ENCODE data around the gene CIB4. TPM values are rescaled to one million over a fixed set of nuclear protein-coding genes. Genes with fewer than 3 reads are reported as not detected.

The CIB4 gene
- polyA plus RNA-seq, 3 donors: 0.29 to 0.89 (median 0.33) TPM

DNA sequence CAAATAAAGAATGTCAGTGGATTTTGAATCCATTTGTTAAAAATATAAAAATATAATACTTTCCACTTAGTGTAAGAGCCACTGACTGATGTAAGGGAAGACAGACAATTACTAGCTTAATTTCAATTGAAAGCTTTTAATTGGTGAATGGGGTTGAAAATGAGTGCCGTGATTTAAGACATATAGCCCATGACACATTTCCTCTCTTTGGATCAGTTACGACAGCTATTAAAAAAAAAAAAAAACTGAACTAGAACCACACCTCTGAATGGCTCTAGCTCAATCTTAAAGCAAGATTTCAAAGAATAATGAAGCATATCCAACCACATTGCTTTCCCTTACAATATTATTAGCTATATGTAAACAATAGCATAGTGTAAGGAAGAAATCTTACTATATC, 44.0 kb downstream of the CIB4 start:
- no peak for DNase-seq (ENCODE audit: extremely low read depth in 1 of 11, low read depth in 9 of 11, low spot score in 4 of 11)

DNA sequence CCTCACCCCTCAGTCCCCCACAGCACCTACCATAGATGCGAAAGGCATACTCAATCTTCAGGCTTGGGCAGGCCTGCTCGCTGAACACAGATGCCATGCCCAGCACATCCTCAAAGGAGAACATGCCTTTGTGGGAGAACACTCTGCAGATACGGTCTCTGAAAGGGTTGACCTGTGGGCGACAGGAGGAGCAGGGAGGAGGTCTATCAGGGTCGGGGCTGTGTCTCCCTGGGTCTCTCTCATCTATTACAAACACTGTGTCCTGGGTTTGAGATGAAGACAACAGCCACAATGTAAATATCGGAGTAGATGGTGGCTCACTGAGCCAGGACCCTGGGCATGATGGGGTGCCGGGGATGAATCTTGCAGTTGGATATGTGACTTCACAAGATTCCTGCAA, 46.0 kb downstream of the CIB4 start:
- no peak for DNase-seq (ENCODE audit: extremely low read depth in 1 of 11, low read depth in 9 of 11, low spot score in 4 of 11)

- no peak for DNase-seq (ENCODE audit: extremely low read depth in 1 of 11, low read depth in 9 of 11, low spot score in 4 of 11)
Observed at GRCh38 chr2:26591619-26592505, 49.3 kb downstream of the CIB4 start.

DNA sequence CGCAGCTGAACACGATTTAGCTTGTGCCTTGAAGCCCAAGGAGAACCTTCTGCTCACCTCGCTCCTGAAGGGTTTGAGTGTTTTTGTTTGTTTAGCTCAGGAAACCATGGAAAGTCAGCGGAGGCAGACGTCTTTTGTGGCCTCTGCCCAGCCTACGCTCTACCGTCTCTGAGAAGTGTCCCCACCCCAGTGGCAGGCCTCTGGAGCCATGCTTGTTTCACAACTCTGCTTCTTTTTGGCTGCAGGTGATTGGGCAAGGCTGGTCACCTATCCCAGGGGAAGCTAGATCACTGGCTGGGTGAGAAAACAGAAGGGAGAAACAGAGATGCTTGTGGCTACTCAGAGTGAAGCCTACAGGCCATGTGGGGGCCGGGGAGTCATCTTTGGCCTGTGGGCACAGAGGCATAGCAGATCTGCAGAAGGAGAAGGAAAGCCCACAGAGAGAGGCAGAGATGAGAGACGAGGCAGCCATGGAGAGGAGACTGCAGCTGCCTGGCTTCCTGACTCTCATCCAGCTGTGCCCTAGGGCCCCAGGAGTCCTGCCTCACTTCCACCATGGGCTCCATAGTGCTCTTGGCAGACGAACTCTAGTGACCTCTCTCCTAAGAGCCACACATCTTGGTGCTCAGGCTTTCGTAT, 50.1 kb downstream of the CIB4 start:
- DNase-seq (ENCODE audit: extremely low read depth in 1 of 11, low read depth in 9 of 11, low spot score in 4 of 11): no peak

- DNase-seq (ENCODE audit: extremely low read depth in 1 of 11, low read depth in 9 of 11, low spot score in 4 of 11): no peak
Observed at GRCh38 chr2:26590508-26590907, 50.7 kb downstream of the CIB4 start.

DNA sequence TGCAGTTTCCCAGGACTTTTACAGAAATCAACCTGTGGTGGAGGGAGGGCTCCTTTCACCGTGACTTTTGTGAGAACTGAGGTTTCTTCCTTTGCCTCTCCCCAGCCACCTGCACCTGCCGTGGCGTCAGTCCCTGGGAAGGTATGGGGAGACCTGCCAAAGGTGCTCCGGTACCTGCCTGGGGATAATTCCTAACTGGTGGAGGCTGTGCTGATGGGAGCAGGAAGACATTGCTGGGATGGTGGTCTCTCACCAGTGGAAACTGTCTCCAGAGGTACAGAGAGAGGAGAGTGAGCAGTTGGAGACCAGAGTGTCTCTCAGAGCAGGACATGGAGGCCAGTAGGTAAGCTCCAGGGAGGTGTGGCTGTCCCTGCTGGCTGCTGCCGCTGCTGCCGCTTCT, 52.6 kb downstream of the CIB4 start:
- DNase-seq (ENCODE audit: extremely low read depth in 1 of 11, low read depth in 9 of 11, low spot score in 4 of 11): no peak

- no peak for DNase-seq (ENCODE audit: extremely low read depth in 1 of 11, low read depth in 9 of 11, low spot score in 4 of 11)
Observed at GRCh38 chr2:26587994-26588393, 53.2 kb downstream of the CIB4 start.

DNA sequence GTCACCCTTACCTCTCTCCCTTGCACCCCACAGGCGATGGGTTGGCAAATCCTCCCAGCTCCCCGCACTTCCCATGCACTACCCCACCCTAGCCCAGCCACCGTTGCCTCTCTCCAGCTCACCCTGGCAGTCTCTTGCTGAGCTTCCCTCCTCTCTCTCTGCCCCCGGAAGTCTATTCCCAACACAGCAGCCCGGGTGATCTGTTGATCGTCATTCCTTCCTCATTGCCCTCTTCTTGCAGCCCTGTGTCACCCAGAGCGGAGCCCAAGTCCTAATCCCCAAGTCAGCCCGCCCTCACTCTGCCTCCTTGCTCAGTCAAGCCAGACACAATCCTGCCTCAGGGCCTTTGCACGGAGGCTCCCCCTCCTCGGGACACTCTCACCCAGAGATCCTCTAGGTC, 55.2 kb downstream of the CIB4 start:
- no peak for DNase-seq (ENCODE audit: extremely low read depth in 1 of 11, low read depth in 9 of 11, low spot score in 4 of 11)

DNA sequence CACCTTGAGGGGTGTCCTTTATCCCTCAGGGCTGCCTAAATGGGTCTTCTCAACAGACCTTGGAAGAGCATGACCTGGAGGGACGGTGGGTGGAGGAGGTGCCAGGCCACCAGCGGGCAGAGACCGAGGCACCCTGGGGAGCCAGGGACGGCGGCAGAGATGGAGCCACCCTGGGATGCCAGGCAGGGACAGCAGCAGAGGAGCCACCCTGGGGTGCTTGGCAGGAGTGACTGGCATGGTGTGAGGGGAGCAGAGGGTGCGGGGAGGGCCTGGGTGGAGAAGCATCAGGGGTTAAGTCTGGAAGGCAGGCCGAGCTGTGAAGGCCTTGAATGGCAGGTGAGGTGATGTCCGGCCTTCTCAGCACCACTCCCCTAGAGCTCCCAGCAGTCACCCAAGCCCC, 56.1 kb downstream of the CIB4 start:
- DNase-seq (ENCODE audit: extremely low read depth in 1 of 11, low read depth in 9 of 11, low spot score in 4 of 11): no peak

DNA sequence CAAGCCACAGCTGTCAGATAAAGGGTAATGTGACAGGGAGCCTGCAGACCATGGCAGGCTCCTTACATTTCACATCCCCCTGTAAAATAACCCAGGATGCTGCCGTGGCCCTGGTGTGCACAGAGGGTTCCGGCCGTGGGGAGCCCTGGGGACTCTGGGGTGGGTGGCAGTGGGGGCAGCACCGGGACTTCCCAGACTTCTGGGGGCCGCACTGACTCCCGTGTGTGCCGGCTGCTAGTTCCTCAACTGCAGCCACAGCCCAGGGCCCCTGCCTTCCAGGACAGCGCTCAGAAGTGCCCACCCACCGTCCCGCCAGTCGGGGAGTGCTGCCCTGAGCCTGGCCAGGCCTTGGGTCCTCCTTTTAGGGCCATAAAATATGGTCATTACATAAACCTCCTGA, 56.5 kb downstream of the CIB4 start:
- no peak for DNase-seq (ENCODE audit: extremely low read depth in 1 of 11, low read depth in 9 of 11, low spot score in 4 of 11)

- no peak for DNase-seq (ENCODE audit: extremely low read depth in 1 of 11, low read depth in 9 of 11, low spot score in 4 of 11)
Observed at GRCh38 chr2:26584191-26584590, 57.0 kb downstream of the CIB4 start.

DNA sequence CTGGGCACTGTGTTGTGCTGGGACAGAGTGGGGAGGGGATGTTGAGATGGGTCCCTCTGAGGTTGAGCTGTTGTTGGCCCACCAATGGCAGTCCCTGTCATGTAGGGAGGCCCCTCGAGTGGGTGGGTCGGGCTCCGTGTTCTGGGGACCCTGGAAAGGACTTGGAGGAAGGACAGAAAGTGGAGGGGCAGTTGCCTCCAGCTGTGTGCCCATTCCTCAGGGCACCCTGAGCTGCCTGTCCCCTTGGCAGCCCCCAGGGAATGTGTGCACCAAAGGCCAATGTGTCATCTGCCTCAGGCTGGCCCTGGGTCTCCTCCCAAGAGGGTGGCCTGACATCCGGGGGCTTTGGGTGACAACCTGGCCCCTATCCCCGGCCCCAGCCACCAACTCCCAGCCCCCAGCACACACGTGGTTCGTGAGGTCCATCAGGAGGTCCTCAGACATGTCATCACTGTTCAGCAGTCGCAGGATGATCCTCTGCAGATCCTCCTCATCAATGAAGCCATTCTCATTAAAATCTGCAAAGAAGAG, 57.7 kb downstream of the CIB4 start:
- DNase-seq (ENCODE audit: extremely low read depth in 1 of 11, low read depth in 9 of 11, low spot score in 4 of 11): no peak

DNA sequence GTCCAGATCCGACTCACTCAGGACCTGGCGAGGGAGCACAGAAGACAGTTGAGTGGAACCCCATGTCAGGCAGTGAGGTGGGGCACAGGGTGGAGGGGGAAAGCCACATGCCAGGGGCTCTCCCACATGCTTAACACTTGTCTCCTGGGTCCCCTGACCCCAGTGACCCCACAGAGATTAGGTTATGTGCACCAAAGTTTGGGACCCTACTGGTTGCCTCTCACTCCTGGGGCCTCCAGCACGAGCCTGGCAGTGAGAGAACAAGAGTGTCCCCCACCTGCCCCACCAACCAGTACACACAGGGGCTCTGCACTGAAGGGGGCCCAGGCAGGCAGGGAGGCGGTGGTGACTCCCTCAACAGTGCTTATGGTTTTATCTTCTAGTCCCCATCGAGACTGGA, 58.3 kb downstream of the CIB4 start:
- DNase-seq (ENCODE audit: extremely low read depth in 1 of 11, low read depth in 9 of 11, low spot score in 4 of 11): no peak

DNA sequence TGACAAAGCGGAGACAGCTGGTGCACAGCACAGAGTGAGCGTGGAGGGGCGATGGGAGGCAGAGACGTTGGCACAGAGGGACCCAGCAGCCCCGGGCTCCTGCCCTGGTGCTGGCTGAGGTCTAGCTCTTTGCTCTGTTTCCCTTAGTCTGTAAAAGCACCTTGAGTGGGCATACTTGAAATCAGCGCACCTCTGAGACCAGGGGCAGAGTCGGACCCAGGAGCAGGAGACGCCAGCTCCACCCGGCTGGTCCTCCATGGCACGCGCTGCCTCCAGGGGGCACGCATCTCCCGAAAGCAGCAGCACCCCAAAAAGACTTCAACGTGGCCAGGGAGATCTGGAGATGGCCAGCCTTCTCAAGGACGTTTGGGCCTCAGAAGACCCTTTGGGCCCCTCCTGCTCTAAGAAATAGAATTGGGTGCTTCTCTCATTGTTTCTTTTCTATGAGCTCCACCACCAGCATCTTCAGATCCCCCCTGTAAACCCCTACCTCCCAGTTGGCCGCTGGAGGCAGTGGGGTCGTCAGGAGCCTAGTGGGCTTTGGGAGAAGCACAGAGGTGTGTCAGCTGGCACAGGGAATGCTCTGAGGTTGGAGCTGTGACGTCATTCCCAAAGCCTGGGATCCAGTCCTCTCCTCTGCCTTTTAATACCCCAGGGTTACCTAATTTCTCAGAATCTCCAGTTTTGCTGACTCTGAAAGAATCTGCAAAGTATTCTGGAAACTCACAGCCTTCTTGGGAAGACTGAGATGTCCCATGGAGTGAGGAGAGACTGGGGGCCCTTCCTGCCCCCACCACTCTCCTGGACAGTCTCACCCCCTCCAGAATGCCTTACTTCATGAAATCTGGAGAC, 58.9 kb downstream of the CIB4 start:
- no peak for DNase-seq (ENCODE audit: extremely low read depth in 1 of 11, low read depth in 9 of 11, low spot score in 4 of 11)

- DNase-seq (ENCODE audit: extremely low read depth in 1 of 11, low read depth in 9 of 11, low spot score in 4 of 11): no peak
Observed at GRCh38 chr2:26581266-26581990, 59.7 kb downstream of the CIB4 start.

DNA sequence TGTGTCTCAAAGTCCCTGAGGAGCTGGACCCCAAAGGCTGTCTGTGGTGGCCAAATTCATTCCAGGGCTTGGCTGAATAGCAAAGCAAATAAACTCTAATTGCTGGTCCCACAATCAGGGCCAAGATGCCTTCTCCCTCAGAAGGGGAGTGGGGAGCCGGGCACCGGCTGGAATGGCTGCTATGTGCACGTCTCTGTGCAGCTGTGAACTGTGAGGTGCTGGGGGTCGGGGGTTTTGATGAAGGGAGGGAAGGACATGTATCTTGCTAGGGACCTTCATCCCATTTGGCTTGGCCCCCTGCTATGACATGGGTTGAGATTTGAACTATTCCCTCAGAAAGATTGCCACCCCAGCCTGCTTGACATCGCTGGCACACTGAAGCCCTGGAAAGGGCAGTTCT, 60.4 kb downstream of the CIB4 start:
- no peak for DNase-seq (ENCODE audit: extremely low read depth in 1 of 11, low read depth in 9 of 11, low spot score in 4 of 11)

- no peak for DNase-seq (ENCODE audit: extremely low read depth in 1 of 11, low read depth in 9 of 11, low spot score in 4 of 11)
Observed at GRCh38 chr2:26580151-26580550, 61.0 kb downstream of the CIB4 start.

DNA sequence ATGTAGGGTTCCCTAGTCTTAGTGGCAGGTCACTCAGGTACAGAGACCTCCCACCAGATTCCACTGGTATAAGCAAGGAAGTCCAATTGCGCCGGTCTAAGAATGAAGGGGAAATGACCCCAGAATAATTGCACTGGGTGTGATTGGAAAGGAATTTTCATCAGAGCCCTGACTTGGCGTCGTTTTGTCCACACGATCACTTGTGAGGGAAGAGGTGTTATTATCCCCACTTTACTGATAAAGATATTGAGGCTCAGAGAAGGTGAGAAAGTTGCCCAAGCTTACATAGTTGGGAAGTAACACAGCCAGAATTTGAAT, 61.5 kb downstream of the CIB4 start:
- no peak for DNase-seq (ENCODE audit: extremely low read depth in 1 of 11, low read depth in 9 of 11, low spot score in 4 of 11)

GRCh38 chr2:26579025-26579722, 62.0 kb downstream of the CIB4 start:
- DNase-seq (ENCODE audit: extremely low read depth in 1 of 11, low read depth in 9 of 11, low spot score in 4 of 11): no peak
